ENCODE results near the gene CCDC85C.

DNA sequence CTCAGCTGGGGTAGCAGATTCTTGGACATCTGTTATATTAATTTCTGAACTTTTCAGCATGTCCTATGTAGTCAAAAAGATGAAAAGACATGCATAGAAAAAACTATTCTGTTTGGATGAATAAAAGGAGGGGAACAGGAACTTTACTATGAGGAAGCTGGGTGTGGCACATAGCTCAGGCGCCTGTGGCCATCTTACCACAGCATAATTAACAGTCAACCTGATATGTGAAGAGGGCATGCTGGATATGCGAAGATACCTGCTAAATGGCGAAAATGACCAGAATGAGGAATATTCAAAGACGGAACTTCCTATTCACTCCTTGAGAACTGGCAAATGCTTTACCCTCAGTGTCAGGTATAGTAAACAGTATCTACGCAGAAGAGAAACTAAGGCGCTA, 141.8 kb downstream of the CCDC85C start:
- TF ChIP-seq, protein P1, sequence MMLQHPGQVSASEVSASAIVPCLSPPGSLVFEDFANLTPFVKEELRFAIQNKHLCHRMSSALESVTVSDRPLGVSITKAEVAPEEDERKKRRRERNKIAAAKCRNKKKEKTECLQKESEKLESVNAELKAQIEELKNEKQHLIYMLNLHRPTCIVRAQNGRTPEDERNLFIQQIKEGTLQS (IDR thresholded peaks at IDR 0.05) = no peak
- TF ChIP-seq, protein P2, sequence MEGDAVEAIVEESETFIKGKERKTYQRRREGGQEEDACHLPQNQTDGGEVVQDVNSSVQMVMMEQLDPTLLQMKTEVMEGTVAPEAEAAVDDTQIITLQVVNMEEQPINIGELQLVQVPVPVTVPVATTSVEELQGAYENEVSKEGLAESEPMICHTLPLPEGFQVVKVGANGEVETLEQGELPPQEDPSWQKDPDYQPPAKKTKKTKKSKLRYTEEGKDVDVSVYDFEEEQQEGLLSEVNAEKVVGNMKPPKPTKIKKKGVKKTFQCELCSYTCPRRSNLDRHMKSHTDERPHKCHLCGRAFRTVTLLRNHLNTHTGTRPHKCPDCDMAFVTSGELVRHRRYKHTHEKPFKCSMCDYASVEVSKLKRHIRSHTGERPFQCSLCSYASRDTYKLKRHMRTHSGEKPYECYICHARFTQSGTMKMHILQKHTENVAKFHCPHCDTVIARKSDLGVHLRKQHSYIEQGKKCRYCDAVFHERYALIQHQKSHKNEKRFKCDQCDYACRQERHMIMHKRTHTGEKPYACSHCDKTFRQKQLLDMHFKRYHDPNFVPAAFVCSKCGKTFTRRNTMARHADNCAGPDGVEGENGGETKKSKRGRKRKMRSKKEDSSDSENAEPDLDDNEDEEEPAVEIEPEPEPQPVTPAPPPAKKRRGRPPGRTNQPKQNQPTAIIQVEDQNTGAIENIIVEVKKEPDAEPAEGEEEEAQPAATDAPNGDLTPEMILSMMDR (IDR thresholded peaks at IDR 0.05; ENCODE audit: low read depth, low read length, missing input control) = no peak
- TF ChIP-seq, protein P3, sequence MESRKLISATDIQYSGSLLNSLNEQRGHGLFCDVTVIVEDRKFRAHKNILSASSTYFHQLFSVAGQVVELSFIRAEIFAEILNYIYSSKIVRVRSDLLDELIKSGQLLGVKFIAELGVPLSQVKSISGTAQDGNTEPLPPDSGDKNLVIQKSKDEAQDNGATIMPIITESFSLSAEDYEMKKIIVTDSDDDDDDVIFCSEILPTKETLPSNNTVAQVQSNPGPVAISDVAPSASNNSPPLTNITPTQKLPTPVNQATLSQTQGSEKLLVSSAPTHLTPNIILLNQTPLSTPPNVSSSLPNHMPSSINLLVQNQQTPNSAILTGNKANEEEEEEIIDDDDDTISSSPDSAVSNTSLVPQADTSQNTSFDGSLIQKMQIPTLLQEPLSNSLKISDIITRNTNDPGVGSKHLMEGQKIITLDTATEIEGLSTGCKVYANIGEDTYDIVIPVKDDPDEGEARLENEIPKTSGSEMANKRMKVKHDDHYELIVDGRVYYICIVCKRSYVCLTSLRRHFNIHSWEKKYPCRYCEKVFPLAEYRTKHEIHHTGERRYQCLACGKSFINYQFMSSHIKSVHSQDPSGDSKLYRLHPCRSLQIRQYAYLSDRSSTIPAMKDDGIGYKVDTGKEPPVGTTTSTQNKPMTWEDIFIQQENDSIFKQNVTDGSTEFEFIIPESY (IDR thresholded peaks at IDR 0.05) = no peak
- TF ChIP-seq TAF1 (conservative IDR thresholded peaks at IDR 0.05) (no peak), JUND (IDR thresholded peaks at IDR 0.05) (no peak), EGR1 (IDR thresholded peaks at IDR 0.05; ENCODE audit: low read depth in 2 of 2) (no peak)

All from liver (tissue), 3 donors.